ENCODE data around the gene TMEM18.

- TF ChIP-seq EZH2 (IDR thresholded peaks at IDR 0.05; ENCODE audit: insufficient read depth, poor library complexity, severe bottlenecking): no peak
- no peak for TF ChIP-seq EZH2phosphoT487 (IDR thresholded peaks at IDR 0.05; ENCODE audit: insufficient read depth, low read depth)
Measured at GRCh38 chr2:691821-692761, 14.9 kb upstream of the TMEM18 start.
